NCI-H2227 (cell line): Measurements from ENCODE around the gene PRR29.
A peak's percentile ranks its signal among the peaks of the same experiment; 100 is the strongest.
"Not testable (repeated sequence)": the region's sequence is repeated elsewhere in the genome, so short reads cannot be mapped to it uniquely, and the experiment has no call there.

Experiments
- DNase-seq: peaks from one replicate; lab custom pipeline; 2025; ENCODE audit not compliant: unreplicated experiment; lab: John Stamatoyannopoulos, UW

Gene PRR29

DNA sequence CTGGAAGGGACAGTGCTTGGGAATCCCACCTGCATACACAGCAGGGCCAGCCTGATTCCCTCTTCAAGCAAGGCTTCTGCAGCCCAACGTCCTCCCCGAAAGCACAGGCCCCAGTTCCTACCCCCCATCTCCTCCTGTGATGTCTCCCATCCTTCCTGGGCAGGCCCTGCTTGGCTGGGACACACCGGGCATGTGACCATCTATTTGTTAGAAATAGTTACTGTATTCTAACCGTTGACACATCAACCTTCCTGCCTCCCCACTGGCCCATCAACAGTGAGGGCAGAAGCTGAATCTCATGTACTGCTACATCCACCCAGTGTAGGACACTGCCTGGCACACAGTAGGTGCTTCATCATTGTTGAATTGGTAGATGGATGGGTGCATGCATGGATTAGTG lies 10.7 kb downstream of the PRR29 start:
- no peak for DNase-seq

DNA sequence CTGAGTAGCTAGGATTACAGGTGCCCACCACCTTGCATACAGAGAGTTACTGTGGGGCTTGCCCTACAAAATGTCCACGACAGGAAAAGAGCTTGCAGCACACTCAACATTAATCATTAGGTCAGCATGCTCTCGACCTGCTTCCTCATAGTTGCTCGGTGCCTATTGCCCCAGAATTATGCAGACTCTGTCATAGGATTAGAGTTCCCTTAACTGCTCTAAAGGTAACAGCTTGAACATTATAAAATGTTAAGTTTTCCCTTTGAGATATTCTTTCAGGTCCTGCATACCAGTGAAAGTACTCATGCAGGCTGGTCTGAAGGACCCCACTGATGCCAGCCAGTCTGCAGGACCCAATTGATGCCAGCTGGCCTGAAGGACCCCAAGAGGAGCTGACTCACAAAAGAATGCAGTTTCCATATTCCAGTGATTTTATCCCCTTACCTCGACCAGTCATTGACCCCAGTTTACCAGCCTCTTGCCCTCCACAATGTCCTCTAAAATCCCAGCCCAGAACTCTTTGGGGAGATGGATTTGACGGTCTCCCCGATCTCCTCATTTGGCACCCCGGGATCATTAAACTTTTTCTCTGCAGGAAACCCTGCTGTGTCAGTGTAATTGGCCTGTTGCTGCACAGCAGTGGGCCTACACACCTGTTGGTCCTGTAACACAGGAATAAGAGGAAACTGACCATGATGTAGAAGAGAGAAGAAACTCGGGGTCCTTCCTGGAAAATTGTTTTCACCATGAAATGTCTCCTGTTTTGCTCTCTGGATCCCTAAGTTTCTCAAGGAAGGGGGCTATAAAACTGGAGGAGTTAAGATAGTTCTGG lies 11.6 kb downstream of the PRR29 start:
- DNase-seq: no peak

DNA sequence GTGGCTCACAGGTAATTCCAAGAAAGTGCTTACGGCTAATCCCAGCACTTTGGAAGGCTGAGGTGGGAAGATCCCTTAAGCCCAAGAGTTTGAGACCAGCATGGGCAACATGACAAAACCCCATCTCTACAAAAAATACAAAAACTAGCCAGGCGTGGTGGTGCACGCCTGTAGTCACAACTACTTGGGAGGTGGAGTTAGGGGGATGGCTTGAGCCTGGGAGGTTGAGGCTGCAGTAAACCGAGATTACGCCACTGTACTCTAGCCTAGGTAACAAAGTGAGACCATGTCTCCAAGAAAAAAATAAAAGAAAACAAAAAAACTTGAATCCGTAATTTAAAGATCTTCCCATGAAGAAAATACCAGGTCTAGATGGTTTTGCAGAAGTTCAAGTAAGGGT lies 17.3 kb downstream of the PRR29 start:
- no peak for DNase-seq

DNA sequence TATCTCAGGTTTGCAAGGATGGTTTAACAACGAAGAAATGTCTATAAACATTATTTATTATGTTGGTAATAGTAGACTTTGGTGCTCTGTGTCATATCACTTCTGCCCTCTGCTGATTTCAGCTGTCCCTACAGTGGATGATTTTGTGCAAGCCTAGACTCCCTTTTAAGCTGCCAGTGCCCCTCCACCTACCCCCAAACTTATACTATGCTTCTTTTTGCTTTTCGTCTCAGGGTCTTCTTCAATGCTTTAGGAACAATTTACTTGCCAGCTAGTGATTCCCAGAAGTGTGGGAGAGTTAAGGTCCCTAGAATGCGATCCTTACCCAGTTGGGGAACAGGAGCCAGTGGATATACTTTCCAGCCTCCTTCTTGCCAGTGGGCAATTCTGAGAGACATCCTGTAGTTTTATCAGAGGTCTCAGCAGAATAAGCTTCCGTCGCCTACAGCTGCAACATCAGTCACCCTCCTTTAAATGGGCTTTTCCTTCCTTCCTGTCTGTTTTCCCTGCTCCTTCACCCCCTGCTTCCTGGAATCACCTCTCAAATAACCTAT lies 18.2 kb downstream of the PRR29 start:
- DNase-seq: no peak

DNA sequence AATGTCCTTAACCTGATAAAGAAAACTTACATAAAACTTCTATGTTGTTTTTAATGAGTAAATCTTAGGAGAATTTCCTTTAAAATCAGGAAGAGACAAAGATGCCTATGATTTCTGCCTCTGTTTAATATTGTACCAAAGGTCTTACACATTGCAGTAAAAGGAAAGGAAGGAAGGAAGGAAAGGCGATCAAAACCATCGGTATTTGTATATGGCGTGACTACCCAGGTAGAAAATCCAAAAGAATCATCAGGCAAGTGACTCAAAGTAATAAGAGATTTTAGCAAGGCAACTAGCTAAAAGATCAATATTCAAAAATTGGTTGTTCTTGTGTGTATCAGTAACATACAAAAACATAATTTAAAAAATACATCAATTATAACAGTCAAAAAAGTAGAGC lies 18.8 kb downstream of the PRR29 start:
- DNase-seq: no peak

DNA sequence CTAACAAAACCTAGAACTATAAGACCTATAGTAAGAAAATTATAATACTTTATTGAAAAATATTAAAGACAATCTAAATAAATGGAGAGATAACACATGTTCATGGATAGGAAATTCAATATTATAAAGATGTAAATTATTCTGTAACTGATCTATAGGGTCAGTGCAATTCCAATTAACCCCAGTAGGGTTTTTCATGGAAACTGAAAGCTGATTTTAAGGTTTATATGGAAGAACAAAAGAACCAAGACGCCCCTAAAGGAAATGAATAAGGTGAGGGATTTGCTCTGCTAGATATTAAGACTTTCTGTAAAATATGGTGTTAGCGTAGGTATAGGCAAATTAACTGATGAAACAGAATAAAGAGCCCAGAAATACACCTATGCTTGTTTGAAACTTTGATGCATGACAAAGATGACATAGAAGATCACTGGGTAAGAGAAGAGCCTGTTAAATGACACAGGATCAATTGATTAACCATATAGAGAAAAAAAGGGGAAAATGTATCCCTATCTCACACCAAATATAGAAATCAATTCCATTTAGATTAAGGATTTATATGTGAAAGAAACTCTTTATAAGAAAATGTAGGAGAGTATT lies 19.3 kb downstream of the PRR29 start:
- no peak for DNase-seq

DNA sequence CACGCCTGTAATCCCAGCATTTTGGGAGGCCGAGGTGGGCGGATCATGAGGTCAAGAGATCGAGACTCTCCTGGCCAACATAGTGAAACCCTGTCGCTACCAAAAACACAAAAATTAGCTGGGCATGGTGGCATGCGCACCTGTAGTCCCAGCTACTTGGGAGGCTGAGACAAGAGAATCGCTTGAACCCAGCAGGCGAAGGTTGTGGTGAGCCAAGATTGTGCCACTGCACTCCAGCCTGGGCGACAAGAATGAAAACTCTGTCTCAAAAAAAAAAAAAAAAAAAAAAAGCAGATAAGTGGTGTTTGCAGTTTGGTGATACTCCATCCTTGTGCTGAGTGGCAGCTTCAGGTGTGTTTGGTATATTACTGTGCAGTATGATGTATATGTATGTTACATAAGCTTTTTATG lies 21.4 kb downstream of the PRR29 start:
- not testable (repeated sequence) for DNase-seq

DNA sequence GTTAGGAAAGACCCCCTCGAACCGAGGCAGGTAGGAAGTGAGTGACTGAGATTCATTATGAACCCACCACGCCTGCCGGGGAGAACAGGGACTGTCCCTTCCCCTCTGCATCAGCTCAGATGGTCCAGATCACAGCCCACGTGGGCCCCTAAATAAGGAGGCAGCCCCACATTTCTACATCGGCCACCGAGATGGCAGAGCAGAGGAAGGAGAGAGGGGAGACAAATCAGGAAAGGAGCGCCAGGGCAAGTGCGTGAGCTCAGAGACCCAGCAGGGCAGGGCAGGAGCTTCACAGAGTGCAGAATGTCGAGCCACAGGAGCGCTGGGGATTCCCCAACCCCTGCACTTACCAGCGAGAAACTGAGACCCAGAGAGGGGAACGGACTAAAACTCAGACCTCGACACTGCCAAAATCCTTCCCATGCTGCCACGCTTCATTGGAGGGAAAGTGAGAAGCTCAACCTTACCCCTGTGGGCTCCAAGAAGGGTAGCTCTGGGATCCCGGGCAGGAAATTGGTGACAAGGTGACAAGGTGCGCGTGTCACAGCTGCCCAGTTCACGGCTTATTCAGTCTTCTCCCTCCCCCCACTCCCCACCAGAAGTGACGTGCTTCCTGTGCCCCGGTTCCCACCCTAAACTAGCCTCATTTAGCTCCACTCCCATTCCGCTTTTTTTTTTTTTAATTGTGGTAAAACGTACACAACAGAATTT lies 22.1 kb downstream of the PRR29 start, which contains the start of gene ICAM2:
ICAM2 (minus strand) TSS at position 578 of the 711 bp plus-strand sequence. CDS start 13,942 bp downstream, outside the sequence.
- DNase-seq: no peak

DNA sequence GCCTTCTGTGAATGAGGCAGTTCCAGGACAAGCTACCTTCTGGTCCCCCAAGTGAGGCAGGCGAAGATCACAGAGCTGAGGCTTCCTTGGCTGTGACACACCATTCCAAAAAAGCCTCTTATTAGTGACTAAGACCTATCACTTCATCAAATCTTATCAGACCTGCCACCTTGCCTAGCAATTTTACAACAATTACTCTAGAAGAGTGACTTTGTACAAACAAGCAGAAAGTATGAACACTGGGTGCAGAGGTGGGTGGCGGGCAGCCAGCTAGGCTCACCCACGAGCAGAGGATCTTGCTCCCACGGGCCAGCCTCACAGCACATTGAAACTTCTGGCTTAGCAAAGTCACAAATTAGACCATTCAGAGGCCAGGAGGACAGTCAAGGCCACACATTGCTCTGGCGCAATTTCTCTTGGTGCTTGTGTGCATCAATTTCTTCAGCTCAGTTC lies 24.5 kb downstream of the PRR29 start:
- DNase-seq: no peak

DNA sequence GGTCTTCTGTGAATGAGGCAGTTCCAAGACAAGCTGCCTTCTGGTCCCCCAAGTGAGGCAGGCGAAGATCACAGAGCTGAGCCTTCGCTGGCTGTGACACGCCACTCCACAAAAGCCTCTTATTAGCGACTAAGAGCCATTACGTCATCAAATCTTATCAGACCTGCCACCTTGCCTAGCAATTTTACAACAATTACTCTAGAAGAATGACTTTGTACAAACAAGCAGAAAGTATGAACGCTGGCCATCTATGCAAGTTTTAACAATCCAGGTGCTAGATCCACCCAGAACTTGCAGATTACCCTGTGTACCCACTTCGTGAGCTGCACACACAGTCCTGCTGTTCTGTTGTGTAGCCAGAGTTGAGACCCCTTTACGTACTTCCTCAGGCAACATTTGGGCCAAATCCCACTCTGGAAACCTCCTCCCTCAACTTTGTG lies 26.1 kb downstream of the PRR29 start:
- DNase-seq: peak; percentile 28

DNA sequence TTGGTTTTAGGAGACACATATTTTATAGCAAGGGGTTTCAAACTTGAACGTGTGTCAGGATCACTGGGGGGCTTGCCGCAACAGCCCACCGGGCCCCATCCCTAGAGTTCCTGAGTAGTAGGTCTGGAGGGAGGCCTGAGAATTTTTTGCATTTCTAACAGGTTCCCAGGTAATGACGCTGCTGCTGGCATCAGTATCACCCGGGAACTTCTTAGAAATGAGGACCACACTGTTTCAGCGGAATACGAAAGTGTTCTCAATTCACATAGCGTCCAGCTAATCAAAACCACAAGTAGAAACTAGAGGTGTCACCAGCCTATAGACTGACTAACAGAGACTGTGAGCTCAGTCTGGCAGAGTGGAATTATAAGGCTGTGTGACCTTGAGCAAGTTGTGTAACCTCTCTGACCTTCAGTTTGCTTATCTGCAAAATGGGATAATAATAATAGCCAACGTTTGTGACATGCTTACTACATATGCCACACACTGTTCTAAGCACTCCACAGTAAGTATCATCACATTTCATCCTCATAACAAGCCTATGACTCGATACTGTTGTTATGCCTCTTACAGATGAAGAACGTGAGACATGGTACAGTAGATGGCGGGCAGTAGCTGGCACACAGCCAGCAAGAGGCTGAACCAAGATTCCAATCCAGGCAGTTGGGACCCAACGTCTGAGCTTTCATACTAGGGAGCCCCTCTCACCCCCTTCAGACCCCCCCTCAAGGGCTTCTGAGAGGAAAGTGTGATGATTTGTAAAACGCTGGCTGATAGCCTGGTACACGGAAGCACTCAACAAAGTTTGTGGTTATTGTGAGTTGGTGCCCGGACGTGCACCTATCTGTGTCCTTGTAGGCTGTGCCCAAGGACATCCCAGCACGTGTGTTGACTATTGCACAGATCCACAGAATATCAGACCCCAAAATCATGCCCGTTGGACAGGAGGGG lies 26.9 kb downstream of the PRR29 start:
- DNase-seq: no peak

DNA sequence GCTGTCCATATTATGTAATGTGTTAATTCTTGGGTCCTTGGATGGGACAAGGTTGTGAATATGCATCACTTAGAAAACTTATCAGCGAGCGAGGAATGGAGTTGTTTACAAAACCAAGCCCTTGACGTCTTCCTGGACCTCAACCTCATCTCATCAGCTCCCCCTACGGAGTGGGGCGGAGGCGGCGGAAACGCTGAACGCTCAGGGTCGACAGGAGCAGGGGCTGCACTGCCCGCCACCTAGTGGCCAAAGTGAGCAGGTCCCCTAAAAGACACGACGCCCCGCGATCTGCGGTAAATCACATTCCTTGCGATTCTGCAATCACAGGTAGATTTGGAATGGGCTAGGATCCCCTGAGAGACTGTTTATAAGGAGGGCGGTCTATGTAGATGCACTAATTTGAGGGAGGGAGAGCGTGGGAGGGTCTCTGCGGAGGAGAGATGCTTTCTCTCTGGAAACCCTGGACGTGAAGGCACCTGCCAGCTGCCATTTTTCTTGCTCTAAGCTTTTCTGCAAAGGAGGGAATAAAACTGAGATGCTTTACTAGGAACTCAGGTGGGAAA lies 27.7 kb downstream of the PRR29 start:
- DNase-seq: peak; percentile 89

DNA sequence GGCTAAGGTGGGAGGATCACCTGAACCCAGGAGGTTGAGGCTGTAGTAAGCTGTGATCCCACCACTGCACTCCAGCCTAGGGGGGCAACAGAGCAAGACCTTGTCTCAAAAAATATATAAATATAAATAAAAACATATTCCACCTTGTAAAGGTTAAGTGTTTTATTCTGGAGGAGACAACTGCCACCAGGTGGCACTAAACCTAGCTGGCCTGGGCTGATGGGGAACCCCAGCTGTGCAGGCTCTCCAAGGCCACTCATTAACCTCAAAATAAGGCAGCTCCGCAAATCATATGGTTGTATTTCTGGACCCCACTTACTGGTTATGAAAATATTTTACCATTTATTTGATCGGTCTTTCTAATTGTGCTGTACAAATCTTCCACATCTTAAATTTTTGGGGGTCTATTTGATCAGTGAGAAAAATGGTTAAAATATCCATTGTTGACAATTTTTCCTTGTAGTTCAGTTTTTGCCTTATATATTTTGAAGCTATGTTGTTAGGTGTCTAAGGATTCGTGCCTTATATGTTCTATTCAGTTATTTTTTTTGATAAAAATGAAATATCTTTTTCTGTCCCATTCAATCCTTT lies 30.8 kb downstream of the PRR29 start:
- DNase-seq: peak; percentile 61

DNA sequence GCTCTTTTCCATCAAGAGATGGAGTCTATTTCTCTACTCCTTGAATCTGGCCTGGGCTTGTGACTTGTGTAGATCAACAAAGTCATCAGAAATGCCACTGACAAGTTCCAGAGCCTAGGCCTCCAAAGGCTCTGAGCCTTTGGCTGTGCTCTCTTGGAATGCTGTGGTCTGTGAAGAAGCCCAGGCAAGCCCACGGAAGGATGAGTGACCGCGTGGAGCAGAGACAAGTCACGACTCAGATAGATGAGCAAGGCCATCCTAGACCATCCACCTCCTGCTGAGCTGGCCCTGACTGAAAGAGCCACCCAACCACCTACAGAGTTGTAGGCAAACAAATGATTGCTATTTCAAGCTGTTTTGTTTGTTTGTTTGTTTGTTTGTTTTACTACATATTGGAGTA lies 33.9 kb downstream of the PRR29 start:
- no peak for DNase-seq

DNA sequence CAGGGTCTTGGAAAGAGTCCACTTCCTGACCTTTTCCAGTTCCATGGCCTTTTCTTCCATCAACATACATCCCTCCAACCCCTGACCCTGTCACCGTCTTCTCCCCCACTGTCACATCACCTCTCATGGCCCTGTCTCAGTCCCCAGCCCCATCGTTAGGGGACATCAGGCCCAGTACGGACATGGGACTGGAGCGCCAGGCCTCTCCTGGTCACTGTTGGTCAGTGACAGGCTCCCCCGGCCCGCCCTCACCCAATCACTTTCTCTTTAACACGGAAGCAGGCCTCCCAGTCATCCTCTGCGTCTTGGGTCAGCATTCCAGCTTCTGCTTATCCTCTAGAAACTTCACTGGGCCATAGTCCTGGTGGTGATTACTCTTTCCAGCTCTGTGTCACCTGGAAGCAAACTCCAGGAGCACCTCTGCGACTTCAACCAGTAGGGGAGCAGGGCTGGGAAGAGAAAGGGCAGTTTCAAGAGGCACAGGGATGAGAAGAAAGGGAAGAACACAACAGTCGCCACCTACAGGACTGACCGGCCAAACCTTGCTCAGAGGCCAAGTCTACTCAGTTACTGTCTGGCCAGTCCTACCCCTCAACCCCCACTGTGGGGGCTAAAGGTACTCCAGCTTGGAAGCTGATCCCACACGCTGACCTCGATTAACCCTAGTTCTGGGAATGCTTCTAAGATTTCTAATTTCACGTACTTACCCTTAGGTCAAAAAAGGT lies 38.2 kb downstream of the PRR29 start:
- no peak for DNase-seq

DNA sequence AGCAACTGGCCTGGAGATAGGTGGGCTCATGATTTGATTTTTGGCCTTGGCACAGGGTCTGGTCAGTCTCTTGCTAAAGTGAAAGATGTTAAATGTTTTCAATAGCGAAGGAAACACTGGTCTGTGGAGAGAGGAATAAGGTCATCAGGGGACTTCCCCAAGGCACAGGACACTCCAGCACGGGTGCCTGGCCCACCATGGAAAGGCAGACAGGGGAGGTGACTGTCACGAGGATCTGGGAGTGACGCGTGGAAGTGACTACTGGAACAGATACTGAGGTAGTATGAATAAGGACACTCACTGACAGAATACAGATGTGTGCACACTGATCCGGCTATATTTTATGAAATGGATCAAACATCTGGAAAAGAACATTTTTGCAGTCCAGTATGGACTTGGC lies 39.0 kb downstream of the PRR29 start:
- DNase-seq: no peak

DNA sequence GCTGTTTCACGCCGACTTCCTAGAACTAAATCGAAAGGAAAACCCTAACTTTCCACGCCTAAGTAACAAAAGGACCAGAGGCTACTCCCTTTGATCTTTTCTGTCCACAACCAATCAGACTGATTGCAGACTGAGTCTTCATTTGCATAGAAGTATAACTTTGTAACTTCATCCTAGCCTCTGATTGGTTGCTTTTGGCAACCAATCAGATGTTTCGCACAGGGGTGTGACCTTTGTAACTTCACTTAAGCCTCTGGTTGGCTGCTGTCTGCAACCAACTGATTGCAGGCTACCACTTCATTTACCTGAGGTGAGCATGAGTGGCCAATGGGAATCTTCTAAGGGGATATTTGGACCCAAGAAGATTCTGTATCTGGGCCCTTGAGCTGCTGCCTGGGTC lies 39.7 kb downstream of the PRR29 start:
- no peak for DNase-seq

DNA sequence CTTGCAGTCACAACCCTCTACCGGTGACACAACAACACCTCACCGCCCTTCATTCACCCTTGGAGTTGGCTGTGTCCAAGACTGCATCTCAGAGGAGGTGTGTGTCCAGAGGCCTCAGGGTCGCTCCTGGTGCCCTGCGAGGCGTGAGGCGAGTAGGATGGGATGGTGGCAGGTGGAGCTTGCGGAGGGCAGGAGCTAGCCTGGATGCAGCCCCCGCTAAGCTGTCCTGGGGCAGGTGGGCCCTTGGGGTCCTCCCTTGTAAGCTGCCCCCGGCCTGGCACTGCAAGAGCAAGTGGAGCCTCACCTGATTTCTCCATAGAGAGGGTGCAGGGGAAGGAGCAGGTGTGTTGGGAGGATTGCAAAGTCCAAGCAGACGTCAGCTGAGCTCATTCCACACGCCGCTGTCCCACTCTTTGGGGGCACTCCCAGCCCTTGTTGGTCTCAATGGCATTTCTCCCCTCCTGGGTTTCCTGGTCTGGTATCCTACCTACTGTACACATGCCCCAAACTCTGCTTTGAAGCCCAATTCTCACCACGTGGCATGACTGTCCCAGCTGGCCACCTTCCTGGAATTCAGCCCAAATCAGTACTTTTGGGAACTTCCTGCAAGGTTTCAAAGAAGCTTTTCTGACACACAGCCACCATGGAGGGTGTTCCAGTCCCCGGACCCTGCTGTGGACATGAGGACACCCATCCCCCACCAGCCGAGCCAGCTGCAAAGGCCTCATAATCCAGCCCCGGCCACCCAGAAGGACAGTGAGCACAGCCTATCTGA lies 40.4 kb downstream of the PRR29 start:
- DNase-seq: no peak
